ENCODE results near the gene PPM1E. TPM values are rescaled to one million over a fixed set of nuclear protein-coding genes. Genes with fewer than 3 reads are reported as not detected.
A peak's percentile ranks its signal among the peaks of the same experiment; 100 is the strongest.
"Not testable (repeated sequence)": the region's sequence is repeated elsewhere in the genome, so short reads cannot be mapped to it uniquely, and the experiment has no call there.

PPM1E gene
- total RNA-seq, 2 experiments from 2014 or later = not detected

DNA sequence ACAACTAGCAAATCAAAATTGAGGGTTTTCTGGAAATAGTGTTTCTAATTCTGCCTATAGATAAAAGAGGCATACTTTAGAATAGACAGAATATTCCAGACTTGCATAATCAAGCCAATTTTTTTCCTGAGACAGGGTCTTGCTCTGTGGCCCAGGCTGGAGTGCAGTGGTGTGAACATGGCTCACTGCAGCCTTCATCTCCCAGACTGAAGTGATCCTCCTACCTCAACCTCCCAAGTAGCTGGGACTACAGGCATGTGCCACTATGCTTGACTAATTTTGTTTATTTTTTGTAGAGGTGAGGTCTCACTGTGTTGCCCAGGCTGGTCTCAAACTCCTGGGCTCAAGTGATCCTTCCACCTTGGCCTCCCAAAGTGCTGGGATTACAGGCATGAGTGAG lies 6.0 kb upstream of the PPM1E start:
- not testable (repeated sequence) for ATAC-seq

DNA sequence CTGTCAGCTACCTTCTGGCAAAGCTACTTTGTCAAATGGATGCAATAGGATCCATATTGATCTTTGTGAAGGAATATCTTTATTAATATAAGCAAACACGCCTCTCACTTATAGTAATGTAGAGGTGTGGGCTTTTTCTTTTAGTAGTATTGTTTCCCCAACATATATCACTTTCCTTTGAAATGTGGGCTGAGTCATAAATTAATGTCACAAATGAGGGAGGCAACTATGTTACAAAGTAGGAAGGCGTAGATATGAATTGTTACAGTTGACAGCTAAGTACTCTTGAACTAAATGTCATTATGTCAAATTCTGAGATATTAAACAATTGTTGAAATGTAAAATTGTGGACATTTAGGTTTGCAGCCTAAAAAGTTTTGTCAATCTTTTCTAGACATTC lies 2.6 kb upstream of the PPM1E start:
- Mint-ChIP-seq H3K4me3 (no peak overlapping the region), H3K36me3 (ENCODE audit: low read depth) (no peaks in the 10 kb centered on the region), H3K9me3 (ENCODE audit: insufficient read depth) (no peaks in the 10 kb centered on the region), H3K27ac (no peak overlapping the region), H3K27me3 (ENCODE audit: low read depth) (peaks cover 44% of the 10 kb centered on the region), H3K4me1 (ENCODE audit: low read depth) (peaks cover 10% of the 10 kb centered on the region)
- DNase-seq (no peak), ATAC-seq (no peak)
- ChIA-PET CTCF (no interaction called here), POLR2A (no interaction called here)

More for the DNA sequence above, 6.0 kb upstream of the PPM1E start:
- CTCF ChIA-PET; H3K4me3 Mint-ChIP-seq; H3K9me3 Mint-ChIP-seq (ENCODE audit: insufficient read depth); H3K36me3 Mint-ChIP-seq (ENCODE audit: low read depth); H3K27ac Mint-ChIP-seq; H3K4me1 Mint-ChIP-seq (ENCODE audit: low read depth); DNase-seq: not testable (repeated sequence)
- H3K27me3 Mint-ChIP-seq (ENCODE audit: low read depth) = peaks cover 28% of the 10 kb centered on the region
- POLR2A ChIA-PET = interaction anchor here (0.9 kb wide), 1 partner anchor 118 kb away, joined by 3 read pairs; no protein-coding TSS in a partner anchor

DNA sequence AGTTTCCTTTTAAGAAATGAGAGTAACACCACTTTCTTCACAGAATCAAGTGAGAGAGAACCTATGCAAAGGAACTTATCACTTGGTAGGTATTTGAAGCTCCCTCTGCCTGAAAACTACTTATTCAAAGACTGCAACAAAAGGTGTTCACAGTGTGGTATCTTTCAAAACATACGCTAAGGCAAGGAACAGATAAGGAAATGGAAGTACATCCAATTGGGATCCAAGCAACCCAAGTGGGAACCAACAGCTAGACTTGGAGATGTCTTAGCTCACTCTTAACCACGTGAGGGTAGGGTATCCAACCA lies 431 bp upstream of the PPM1E start:
- peaks cover 10% of the 10 kb centered on the region for H3K4me1 Mint-ChIP-seq (ENCODE audit: low read depth)
- ATAC-seq = no peak
- H3K9me3 Mint-ChIP-seq (ENCODE audit: insufficient read depth) = no peaks in the 10 kb centered on the region
- ChIA-PET CTCF (no interaction called here), POLR2A (interaction anchor here (2.3 kb wide), 1 partner anchor 123 kb away, joined by 9 read pairs; no protein-coding TSS in a partner anchor)
- no peaks in the 10 kb centered on the region for H3K36me3 Mint-ChIP-seq (ENCODE audit: low read depth)
- peak overlapping the region; percentile 70 for H3K4me3 Mint-ChIP-seq
- no peak overlapping the region for H3K27ac Mint-ChIP-seq
- peaks cover 56% of the 10 kb centered on the region for H3K27me3 Mint-ChIP-seq (ENCODE audit: low read depth)
- DNase-seq = no peak

DNA sequence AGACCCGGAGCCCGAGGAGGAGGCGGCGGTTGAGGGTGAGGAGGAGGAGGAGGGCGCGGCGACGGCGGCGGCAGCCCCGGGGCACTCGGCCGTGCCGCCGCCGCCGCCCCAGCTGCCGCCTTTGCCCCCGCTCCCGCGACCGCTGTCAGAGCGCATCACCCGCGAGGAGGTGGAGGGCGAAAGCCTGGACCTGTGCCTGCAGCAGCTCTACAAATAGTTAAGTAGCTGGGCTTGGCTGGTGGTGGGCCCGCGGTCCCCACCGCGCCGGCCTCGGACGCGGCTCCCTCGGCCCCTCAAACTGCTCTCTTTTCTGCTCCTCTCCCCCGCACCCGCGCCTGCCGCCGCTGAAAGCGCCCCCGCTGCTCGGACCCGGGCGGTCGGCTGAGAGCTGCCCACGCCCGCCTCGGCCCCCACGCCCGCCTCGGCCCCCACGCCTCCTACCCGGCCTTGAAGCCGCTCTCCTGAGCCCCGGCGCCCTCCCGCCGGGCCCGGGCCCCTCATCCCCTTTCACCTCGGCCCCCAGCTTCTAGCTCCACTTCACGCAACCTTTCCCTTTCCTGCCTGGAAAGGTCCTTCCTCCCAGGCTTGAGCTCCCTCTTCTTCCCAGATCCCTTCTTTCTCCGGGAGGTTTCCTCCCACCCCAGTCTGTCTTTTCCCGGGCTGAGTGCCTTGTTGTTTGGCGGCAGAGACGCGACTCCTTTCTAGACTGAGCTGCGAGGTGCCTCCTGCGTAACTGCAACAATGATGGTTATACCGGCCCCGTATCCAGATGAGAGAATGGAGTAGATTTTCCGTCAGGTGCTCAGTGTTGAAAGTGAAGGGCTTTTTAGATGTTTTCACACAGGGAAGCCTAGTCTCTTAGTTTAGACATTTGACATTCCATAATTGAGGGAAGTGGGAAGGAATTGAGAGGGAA lies 850 bp downstream of the PPM1E start:
- no peaks in the 10 kb centered on the region for H3K36me3 Mint-ChIP-seq (ENCODE audit: low read depth)
- peaks cover 60% of the 10 kb centered on the region for H3K27me3 Mint-ChIP-seq (ENCODE audit: low read depth)
- H3K9me3 Mint-ChIP-seq (ENCODE audit: insufficient read depth) = no peaks in the 10 kb centered on the region
- H3K4me3 Mint-ChIP-seq = peak overlapping the region; percentile 81
- no peak overlapping the region for H3K27ac Mint-ChIP-seq
- CTCF ChIA-PET = interaction anchor here (0.7 to 1.3 kb wide), 2 partner anchors 168 to 248 kb away, joined by 3 read pairs; no protein-coding TSS in a partner anchor
- H3K4me1 Mint-ChIP-seq (ENCODE audit: low read depth) = peaks cover 10% of the 10 kb centered on the region
- POLR2A ChIA-PET = interaction anchor here (0.5 to 2.3 kb wide), 2 partner anchors 28 to 125 kb away, joined by 3 to 9 read pairs; no protein-coding TSS in a partner anchor
- no peak for DNase-seq
- ATAC-seq = peak; percentile 50

DNA sequence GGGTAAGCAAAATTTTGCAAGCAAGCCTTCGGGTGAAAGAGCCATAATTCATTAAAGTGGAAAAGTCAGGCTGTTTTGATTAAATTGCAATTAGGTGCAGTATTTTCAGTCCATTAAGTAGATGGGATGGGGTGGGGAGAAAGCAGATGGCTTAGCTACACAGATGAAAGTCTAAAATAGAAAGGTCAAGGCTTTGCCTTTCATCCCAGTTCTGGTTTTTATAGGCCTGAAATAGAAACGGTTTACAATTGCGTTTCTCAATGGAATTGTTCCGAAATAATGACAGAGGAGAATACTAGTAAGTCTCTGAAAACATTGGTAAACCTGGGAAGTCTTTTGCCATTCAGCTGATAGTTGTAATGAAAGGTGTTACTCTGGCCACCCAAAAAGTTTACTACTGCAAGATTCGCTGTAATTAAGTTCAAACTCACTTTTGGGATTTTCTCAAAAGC lies 1.5 kb downstream of the PPM1E start:
- Mint-ChIP-seq H3K27me3 (ENCODE audit: low read depth) (peaks cover 60% of the 10 kb centered on the region), H3K27ac (no peak overlapping the region), H3K36me3 (ENCODE audit: low read depth) (no peaks in the 10 kb centered on the region), H3K4me1 (ENCODE audit: low read depth) (peaks cover 10% of the 10 kb centered on the region), H3K9me3 (ENCODE audit: insufficient read depth) (no peaks in the 10 kb centered on the region), H3K4me3 (peak overlapping the region; percentile 81)
- CTCF ChIA-PET = interaction anchor here (1.3 kb wide), 1 partner anchor 248 kb away, joined by 3 read pairs; no protein-coding TSS in a partner anchor
- POLR2A ChIA-PET = interaction anchor here (2.3 kb wide), 1 partner anchor 125 kb away, joined by 9 read pairs; no protein-coding TSS in a partner anchor
- ATAC-seq = no peak
- DNase-seq = no peak

DNA sequence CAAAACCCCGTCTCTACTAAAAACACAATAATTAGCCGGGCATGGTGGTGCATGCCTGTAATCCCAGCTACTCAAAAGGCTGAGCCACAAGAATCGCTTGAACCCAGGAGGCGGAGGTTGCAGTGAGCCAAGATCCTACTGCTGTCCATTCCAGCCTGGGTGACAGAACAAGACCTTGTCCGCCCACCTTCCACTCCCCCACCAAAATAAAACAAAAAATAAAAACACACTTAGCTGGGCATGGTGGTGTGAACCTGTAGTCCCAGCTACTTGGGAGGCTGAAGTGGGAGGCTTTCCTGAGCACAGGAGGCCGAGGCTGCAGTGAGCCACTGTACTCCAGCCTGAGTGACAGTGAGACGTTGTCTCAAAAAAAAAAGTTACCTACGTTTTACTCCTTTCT lies 3.2 kb downstream of the PPM1E start:
- Mint-ChIP-seq H3K36me3 (ENCODE audit: low read depth) (no peaks in the 10 kb centered on the region), H3K27me3 (ENCODE audit: low read depth) (peaks cover 60% of the 10 kb centered on the region), H3K9me3 (ENCODE audit: insufficient read depth) (no peaks in the 10 kb centered on the region), H3K27ac (no peak overlapping the region), H3K4me3 (no peak overlapping the region), H3K4me1 (ENCODE audit: low read depth) (peaks cover 10% of the 10 kb centered on the region)
- ChIA-PET CTCF (no interaction called here), POLR2A (no interaction called here)
- DNase-seq (no peak), ATAC-seq (no peak)

DNA sequence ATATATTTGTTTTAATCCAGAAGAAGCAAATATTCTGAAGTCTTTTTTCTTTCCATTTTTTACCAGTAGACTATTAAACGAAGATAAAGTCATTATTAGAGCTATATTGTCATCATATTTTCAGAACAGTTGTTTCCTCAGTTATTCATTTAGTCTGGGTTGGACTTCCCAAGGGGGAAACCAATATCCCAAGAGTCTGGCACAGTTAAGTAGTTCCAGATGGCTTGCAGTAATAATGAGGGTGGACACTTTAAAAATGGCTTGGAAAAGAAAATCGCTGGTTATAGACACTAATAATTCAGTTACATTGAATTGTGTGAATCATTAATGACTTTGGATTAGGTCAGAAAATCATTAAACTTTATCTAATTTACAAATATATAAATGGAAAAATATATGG lies 3.9 kb downstream of the PPM1E start:
- Mint-ChIP-seq H3K36me3 (ENCODE audit: low read depth) (no peaks in the 10 kb centered on the region), H3K9me3 (ENCODE audit: insufficient read depth) (no peaks in the 10 kb centered on the region), H3K27me3 (ENCODE audit: low read depth) (peaks cover 58% of the 10 kb centered on the region), H3K4me1 (ENCODE audit: low read depth) (peaks cover 10% of the 10 kb centered on the region), H3K27ac (no peak overlapping the region), H3K4me3 (no peak overlapping the region)
- ATAC-seq (no peak), DNase-seq (no peak)
- ChIA-PET CTCF (no interaction called here), POLR2A (no interaction called here)

DNA sequence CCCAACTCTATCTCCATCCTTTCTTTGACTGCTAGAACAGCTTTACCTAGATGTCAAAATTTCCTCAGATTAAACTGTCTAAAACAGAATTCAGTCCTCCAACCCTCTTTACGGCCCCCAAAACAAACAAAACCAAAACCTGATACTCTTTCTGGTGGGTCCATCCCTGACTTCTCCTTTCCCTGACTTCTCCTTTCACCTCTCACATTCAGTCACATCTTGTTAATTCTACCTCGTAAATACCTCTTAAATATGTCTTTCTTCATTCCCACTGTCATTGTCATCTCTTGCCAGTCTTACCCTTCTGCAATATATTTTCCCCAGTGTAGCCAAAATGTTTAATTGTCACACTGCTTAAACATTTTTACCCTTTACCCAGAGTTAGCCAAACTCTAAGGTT lies 4.6 kb downstream of the PPM1E start:
- DNase-seq (no peak), ATAC-seq (no peak)
- H3K27ac Mint-ChIP-seq = no peak overlapping the region
- POLR2A ChIA-PET = no interaction called here
- no peaks in the 10 kb centered on the region for H3K36me3 Mint-ChIP-seq (ENCODE audit: low read depth)
- CTCF ChIA-PET = no interaction called here
- peaks cover 53% of the 10 kb centered on the region for H3K27me3 Mint-ChIP-seq (ENCODE audit: low read depth)
- no peaks in the 10 kb centered on the region for H3K9me3 Mint-ChIP-seq (ENCODE audit: insufficient read depth)
- H3K4me3 Mint-ChIP-seq = no peak overlapping the region
- peaks cover 8% of the 10 kb centered on the region for H3K4me1 Mint-ChIP-seq (ENCODE audit: low read depth)

DNA sequence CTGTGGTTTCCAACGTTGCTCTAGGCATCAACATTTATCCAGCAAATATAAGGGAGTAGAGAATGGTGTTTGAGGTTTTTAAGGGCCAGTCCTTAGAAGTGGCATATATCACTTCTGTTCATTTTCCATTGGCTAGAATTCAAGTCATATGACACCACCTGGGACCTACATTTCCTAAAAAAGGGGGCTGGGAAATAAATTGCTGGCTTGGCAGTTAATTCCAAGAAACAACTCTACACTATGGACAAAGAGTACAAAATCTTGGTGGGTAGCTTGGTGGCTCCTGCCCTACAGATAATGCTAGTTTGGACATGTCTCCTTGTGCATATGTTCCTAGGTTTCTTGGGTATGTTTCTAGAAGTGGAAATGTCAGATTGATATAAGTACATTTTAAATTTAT lies 7.6 kb downstream of the PPM1E start:
- DNase-seq = no peak
- Mint-ChIP-seq H3K4me3 (no peak overlapping the region), H3K36me3 (ENCODE audit: low read depth) (no peaks in the 10 kb centered on the region), H3K27me3 (ENCODE audit: low read depth) (peaks cover 39% of the 10 kb centered on the region), H3K4me1 (ENCODE audit: low read depth) (no peaks in the 10 kb centered on the region), H3K9me3 (ENCODE audit: insufficient read depth) (no peaks in the 10 kb centered on the region), H3K27ac (no peak overlapping the region)
- ChIA-PET POLR2A (no interaction called here), CTCF (no interaction called here)
- no peak for ATAC-seq

DNA sequence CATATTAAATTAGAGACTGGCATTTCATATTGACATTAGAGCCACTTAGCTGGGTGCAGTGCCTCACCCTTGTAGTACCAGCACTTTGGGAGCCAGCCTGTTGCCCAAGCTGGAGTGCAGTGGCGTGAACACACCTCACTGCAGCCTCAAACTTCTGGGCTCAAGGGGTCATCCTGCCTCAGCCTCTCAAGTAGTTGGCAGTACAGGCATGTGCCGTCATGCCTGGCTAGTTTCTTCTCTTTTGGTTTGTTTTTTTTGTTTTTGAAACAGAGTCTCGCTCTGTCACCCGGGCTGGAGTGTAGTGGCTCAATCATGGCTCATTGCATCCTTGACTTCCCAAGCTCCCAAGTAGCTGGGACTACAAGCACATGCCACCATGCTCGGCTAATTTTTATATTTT lies 8.7 kb downstream of the PPM1E start:
- Mint-ChIP-seq H3K4me3 (no peak overlapping the region), H3K9me3 (ENCODE audit: insufficient read depth) (no peaks in the 10 kb centered on the region), H3K4me1 (ENCODE audit: low read depth) (no peaks in the 10 kb centered on the region), H3K27ac (no peak overlapping the region), H3K27me3 (ENCODE audit: low read depth) (peaks cover 33% of the 10 kb centered on the region), H3K36me3 (ENCODE audit: low read depth) (no peaks in the 10 kb centered on the region)
- CTCF ChIA-PET = no interaction called here
- POLR2A ChIA-PET = no interaction called here
- ATAC-seq (no peak), DNase-seq (no peak)

DNA sequence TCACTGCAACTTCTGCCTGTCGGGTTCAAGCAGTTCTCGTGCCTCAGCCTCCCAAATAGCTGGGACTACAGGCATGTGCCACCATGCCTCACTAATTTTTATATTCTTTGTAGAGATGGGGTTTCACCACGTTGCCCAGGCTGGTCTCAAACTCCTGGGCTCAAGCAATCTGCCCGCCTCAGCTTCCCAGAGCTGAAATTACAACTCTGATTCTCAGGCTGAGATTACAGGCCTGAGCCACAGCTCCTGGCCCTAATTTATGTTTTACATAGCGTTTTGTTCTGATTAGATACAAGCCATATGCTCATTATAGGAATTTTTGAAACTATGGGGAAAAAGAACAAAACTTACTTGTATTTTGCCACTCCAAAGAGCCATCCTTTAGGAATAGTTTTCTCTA lies 22.8 kb downstream of the PPM1E start:
- H3K27me3 Mint-ChIP-seq (ENCODE audit: low read depth); H3K4me1 Mint-ChIP-seq (ENCODE audit: low read depth); ATAC-seq; H3K36me3 Mint-ChIP-seq (ENCODE audit: low read depth); POLR2A ChIA-PET; H3K27ac Mint-ChIP-seq; H3K4me3 Mint-ChIP-seq; DNase-seq; CTCF ChIA-PET; H3K9me3 Mint-ChIP-seq (ENCODE audit: insufficient read depth): not testable (repeated sequence)

DNA sequence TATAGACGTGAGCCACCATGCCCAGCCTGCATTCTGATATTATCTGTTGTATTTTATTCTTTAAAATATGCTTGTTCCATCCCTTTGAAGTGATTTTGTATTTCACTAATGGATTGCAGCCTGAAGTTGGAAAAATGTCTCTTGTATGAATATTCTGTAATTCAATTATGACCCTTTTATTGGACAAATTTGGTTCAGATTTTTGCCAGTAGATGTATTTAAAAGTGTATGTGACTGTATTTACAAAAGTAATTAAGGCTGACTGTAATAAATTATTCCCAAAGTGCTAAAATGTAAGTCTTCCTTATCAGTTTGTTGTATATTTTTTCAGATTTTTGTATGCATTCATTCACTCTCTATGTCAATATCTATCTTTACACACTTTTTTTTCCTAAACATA lies 23.8 kb downstream of the PPM1E start:
- H3K27ac Mint-ChIP-seq = no peak overlapping the region
- POLR2A ChIA-PET = no interaction called here
- peaks cover 4% of the 10 kb centered on the region for H3K27me3 Mint-ChIP-seq (ENCODE audit: low read depth)

More for the DNA sequence above, 23.8 kb downstream of the PPM1E start:
- ATAC-seq (no peak), DNase-seq (no peak)
- no peaks in the 10 kb centered on the region for H3K36me3 Mint-ChIP-seq (ENCODE audit: low read depth)
- no peak overlapping the region for H3K4me3 Mint-ChIP-seq
- H3K4me1 Mint-ChIP-seq (ENCODE audit: low read depth) = no peaks in the 10 kb centered on the region
- CTCF ChIA-PET = no interaction called here
- H3K9me3 Mint-ChIP-seq (ENCODE audit: insufficient read depth) = no peaks in the 10 kb centered on the region

Data from activated CD8-positive, alpha-beta T cell treated with anti-CD3 and anti-CD28 coated beads, Interleukin-2, amount 10 ng/mL, durations not matched to agents 7 days and 5 days (primary cell).